GM19468 (cell line): Measurements from ENCODE around the gene DDC.
"Not testable (repeated sequence)": the region's sequence is repeated elsewhere in the genome, so short reads cannot be mapped to it uniquely, and the experiment has no call there.

Experiments used
- ATAC-seq: cut with Tn5 transposase; IDR thresholded peaks from one replicate; pipeline ENCODE4 v1.9.1; 2021; ENCODE audit warnings: mild to moderate bottlenecking, moderate library complexity, moderate number of reproducible peaks; ENCODE audit not compliant: unreplicated experiment; ENCODE audit errors: extremely low read depth

DDC gene

DNA sequence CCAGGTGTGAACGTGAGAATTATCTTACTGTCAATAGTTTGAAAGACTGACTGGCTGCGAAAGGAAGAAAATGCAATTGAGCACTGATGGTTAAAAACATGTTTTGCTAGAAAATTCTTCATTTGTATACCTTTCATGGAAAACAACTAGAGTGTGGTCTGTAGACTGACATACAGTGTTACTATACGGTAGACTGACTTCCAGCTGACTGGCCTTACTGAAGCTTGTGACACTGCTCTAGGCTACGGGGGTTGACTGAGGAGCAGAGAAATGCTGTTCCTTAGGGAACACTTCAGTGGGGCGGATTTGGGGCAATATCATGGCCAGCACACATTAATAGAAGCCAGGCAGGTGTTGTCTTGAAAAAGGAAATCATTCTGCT lies 25.9 kb upstream of the DDC start:
- no peak for ATAC-seq

DNA sequence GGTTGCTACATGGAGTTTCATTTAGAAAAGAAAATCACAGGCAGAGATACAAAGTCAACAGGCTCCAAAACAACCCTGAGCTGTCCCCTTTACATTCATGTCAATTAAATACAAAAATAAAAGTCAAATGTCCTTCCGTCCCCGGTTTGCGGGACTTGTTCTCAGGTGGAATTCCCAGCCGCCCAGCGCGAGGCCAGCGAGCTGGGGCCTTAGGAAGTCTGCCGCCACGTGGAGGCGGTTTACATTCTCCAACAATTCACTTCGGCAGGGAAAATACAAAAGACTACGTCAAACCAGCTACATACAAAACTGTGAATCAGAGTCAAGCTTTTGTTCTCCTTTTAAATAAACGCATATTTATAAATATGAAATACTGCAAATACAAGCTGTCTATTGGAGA lies 25.3 kb upstream of the DDC start:
- ATAC-seq, result no peak

DNA sequence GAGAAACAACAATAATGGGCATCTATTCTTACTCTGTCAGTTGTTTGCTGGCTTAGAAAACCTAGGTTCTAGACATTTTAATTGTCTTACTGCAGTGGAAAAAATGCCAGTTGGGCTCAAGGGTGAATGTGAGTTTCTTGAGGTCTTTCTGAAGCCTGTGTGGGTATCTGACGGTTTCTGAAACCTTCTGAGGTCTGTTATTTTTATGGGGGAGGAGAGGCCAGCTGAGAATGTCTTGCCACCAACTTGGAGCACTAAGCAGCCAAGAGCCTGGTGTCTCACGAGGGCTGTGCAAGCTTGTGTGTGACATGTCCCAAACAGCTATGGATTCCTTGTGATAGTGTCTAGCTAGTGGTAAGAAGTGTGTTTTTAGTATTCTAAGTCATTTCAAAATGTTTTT lies 24.2 kb upstream of the DDC start:
- no peak for ATAC-seq

DNA sequence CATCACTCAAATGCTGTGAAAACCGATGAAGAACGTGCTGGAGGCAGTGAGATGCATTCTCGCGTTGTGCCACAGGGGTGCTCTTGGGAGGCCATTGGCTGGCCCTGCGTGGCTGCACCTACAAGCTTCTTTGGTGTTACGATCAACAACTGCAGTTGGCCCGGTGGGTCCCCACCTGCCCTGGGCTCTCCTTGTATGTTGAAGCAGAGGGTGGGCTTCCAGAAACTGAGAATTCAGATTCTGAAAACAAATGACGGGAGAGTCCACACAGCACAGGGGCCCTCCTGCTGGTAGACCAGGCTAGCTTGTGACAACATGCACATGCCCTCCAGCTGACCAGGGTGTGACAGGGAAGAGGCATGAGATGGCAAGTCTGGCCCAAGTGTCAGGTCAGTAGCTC lies 23.7 kb upstream of the DDC start:
- ATAC-seq, result no peak

DNA sequence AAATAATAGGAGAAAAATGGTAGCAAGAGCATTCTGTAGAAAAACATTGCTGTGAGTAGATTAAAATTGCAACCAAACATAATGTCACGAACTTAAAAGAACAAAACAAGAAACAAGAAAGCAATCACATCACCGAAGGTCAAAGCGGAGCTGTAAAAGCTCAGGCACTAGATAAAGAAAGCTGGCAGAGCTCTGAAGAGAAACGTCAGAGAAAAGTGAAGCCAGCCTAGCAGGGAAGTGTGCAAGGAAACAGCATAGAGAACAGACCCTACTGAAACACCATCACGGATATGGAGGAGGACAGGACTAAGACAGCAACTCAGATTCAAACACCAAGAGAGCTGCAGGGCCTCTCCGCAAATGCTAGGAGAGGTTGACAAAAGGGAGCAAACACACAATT lies 22.5 kb upstream of the DDC start:
- ATAC-seq, result no peak

DNA sequence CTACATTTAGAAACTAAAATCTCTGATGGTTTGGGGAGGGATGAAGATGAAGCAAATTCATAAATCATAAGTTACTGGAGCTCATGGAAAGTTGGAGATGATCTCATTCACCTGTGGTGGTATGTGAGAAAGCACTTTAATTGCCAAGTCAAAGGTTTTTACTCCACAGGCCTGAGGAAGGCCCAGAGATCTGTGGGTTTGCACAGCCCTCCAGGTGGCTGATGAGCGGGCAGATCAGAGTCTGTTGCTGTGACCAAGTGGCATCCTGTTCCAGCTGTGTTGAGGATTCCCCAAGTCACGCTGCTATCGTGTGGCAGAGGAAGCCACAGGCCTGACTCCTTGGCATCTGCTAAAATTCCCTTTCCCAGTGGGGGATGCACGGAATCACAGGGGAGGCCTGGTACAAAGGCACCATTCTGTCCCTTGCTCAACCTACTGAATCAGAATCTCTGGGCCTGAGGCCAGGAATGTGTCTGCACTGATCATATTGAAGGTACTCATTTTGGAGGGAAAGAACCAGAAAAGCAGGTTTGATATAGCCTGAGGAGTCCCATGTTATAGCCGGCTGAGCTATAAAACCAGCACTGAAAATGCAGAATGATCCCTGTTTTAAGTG lies 19.7 kb upstream of the DDC start:
- no peak for ATAC-seq

DNA sequence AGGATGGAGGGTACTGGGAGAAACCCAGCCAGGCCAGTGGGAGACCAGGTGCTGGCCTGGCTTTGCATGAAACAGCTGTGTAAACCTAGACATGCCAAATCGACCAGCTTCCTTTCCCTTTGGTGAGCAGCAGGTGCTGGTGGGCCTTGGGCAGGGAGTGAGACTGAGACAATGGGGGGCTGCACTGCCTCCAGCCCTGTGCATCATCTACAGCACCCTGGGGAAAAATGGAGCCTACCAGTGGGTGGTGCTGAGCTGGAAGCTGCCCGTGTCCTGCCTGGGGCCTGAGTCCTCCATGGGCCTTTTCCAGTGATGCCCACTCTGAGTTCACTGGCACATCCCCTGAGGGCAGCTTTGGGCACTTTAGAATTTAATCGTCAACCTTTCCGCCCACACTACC lies 19.2 kb upstream of the DDC start:
- ATAC-seq, result no peak

DNA sequence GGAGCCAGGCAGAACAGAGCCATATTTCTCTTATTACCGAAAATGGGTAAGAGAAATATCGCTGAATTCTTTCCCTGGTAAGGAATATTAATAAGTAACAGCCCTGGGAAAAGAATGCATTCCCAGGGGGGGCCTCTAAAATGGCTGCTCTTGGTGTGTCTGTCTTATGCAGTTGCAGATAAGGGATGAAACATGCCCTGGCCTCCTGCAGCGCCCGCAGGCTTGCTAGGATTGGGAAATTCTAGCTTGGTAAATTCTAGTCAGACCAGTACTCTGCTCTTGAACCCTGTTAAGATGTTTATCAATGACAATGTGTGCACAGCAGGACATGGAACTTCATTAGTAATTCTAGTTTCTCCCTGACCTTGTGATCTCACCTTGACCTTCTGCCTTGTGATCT lies 18.1 kb upstream of the DDC start:
- not testable (repeated sequence) for ATAC-seq

DNA sequence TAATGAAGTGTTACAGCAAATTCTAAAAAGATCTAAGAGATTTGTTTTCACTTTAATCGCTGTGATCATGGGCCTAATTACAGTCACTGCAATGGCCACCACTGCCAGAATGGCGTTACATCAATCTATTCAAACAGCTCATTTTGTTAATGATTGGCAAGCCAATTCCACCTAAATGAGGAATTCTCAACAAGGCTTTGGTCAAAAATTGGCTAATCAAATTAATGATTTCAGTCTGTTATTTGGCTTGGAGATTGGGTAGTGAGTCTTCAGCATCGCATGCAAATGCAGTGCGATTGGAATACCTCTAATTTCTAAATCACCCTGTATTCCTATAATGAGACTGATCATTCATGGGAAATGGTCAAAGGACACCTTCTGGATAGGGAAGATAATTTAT lies 17.1 kb upstream of the DDC start:
- not testable (repeated sequence) for ATAC-seq

DNA sequence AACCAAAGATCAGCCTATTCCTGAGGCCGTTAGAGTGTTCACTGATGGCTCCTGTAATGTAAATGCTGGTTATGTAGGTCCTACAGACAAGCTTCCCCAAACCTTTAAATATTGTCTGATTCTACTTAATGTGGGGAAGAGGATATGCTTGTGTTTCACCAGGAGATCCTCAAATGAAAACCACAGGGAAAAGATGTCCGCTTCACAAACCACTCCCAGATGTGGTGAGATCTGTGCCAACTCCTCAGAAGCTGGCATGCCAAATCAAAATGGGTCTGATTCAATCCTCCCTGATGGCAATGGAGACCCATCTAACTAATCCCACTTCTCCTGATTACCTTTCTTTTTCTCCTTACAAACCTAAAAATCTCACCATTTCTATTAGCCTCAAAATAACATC lies 15.5 kb upstream of the DDC start:
- not testable (repeated sequence) for ATAC-seq

DNA sequence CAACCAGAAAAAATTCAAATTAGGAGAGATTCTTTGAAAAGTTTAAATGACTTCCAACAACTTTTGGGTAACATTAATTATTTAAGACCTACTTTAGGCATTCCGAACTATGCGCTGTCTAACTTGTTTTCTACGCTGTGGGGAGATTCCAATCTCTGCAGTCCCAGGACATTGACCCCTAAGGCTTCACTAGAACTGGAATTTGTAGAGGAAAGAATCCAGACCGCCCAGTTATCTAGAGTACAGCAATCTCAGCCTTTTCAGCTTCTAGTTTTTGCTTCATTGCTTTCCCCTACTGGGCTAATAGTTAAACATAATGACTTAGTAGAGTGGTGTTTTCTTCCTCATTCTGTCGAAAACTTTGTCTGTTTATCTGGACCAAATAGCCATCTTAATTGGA lies 14.9 kb upstream of the DDC start:
- ATAC-seq, result no peak

DNA sequence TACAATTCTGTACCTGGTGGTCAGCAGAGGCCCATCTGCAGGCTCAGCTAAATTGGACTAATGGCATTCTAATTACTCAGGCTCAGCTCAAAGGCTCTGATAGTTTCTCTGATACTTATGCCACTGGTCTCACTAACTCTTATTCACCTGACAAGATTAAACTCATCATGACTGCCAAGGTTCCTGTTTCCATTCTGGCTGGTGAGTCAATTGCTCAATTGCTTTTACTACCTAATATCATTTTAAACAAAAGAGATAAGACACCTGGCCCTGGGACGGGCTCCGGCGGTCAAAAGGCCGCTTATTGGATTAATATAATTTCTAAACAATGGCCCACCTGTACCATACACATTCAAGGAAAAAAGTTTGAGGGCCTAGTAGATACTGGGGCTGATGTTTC lies 12.9 kb upstream of the DDC start:
- ATAC-seq, result not testable (repeated sequence)

DNA sequence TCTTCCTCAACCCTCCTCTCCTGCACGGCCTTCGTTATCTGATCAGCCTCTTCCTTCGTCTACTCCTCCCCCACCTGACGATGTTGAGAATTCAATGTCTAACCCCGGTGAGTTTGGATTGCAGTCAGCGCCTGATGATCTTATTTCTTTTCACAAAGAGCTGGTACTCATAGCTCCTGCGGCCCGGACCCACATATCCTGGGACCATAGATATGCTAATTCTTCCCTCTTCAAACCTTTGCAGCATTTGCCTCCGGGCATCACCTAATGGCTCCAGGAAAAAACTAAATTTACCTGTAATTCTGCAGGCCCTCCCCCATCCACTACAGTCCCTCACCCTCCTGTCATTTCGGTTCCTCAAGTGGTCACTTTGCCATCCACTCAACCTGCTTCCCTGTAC lies 12.4 kb upstream of the DDC start:
- ATAC-seq, result no peak

DNA sequence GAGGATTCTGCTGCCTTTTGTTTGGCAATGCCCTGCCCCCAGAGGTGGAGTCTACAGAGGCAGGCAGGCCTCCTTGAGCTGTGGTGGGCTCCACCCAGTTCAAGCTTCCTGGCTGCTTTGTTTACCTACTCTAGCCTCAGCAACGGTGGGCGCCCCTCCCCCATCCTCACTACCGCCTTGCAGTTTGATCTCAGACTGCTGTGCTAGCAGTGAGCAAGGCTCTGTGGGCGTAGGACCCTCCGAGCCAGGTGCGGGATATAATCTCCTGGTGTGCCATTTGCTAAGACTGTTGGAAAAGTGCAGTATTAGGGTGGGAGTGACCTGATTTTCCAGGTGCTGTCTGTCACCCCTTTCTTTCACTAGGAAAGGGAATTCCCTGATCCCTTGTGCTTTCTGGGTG lies 11.2 kb upstream of the DDC start:
- not testable (repeated sequence) for ATAC-seq

DNA sequence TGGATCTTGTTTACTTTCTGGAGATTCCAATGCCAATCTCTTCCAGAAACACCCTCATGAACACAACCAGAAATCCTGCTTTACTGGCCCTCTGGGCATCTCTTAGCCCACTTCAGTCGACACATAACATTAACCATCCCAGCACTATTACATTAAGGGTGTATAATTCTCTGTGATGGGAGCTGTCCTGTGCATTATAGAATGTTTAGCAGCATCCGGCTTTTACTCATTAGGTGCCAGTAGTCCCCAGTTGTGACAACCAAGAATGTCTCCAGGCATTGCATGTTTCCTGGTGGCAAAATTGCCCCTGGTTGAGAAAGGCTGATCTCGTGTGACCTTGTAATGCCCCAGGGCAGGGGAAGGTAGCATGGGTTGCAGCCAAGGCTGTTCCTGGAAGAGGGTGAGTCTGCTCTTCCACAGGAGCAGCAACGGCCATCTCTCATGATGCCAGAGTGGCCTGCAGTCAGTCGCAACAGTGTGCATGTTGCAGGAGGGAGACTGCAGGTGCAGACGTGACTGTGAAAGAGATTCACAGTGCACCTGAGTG lies 2.6 kb upstream of the DDC start:
- ATAC-seq, result no peak

DNA sequence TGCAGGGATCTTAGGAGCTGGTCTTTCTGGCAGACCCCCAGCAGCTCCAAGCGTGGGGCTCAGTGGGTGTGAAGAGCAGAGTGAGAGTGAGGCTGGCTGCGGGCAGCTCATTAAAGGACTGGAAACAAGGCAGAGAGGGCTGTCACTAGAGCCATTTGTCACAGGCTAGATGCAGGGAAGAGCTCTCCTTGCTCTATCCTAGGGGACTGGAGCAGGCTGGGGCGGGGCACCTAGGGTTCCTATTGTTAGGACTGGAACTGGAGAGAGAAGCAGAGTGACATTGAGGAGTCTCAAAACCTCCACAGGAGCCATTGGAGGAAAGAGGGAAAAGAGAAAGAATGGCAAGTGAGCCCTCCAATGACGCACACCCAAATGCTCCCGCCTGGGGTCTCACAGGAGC lies 772 bp upstream of the DDC start:
- ATAC-seq, result no peak

DNA sequence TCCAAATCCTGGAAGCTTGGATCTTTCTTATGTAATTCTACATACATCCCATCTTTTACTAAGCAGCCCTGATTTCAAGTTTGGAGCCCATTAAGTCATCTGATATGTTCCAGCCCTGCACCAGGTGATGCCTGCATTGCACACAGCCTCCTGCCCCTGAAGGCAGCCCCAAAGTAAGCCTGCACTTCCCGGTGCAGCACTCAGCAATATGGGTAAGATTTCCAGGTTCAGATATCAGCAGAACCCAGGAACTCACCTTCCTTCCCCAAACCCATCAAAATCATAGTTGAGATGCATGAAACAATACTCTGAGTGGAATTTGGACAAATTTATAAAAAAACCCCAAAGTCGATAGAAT lies 333 bp upstream of the DDC start:
- no peak for ATAC-seq

DNA sequence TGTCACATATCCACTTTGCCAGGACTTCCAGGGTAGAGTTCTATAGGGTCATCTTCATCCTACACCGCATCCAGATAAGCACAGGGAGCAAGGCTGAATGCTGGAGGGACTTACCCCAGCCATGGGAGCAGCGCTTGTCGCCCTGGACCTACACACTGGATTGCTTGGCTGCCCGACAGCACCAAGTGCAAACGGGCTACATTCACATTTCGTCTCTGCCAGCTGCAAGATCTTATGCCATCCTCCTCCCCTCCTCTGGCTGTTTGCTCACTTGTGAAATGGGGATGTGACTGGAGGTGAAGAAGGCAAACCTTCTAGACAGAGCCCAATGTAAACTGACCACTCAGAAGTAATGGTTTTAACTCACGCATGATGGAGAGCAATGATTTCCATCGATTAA lies 1.0 kb downstream of the DDC start:
- no peak for ATAC-seq

DNA sequence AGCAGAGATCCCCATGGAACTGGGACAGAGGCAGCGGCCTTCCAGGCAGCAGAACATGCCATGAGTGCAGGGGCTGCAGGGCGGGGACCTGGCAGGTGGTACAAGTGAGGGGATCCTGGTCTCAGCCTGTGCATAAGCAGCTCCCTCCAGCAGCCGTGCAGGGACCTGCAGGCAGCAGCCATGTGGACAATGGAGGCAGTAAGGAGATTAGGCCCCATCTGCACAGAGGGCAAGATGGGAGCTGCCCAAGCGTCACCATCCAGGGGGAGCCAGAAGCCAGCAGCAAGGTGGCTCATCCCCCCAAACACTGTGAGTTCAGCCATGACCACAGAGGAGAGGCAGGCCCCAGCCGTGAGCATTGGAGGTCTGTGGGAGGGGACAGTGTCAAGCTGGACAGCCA lies 3.1 kb downstream of the DDC start:
- ATAC-seq, result no peak

DNA sequence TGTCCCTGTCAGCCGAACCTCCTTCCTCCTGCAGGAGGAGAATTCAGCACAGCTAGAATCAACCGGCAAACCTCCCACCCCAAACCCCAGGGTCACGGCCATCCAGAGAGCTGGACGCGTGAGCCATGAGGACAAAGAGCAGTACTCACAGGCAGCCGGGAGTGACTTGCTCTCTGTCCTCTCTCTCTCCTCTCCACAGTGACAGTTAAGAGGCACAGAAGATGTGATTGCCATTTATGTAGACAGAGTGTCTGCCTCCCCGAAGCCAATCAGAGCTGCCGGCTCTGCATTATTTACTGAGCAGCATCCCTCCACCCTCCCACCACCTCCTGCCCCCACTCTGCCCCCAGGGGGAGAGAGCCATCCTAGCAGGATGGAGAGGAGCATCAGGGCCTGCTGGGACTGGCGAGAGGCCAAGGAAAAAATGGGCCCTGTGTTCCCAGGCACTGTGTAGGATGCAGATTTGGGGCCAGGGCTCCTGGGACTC lies 4.3 kb downstream of the DDC start:
- ATAC-seq, result no peak

DNA sequence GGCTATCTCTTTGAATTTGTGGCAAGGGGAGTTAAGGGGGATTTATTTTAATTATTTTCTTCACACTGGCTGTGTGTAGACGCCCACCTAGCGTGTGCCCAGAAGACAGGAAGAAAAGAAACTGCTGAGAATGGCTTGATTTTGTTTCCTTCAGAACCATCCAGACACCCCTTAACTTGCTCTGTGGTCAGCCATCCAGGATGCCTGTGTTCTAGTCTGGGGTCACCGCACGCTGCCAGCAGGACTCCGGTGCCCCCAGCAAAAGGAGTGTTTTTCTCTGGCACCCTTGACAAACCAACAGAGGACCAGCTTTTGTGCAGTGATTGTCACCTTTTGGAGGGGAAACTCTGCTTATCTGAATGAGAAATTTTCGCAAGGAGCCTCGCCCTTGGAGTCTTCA lies 5.3 kb downstream of the DDC start:
- ATAC-seq, result no peak

DNA sequence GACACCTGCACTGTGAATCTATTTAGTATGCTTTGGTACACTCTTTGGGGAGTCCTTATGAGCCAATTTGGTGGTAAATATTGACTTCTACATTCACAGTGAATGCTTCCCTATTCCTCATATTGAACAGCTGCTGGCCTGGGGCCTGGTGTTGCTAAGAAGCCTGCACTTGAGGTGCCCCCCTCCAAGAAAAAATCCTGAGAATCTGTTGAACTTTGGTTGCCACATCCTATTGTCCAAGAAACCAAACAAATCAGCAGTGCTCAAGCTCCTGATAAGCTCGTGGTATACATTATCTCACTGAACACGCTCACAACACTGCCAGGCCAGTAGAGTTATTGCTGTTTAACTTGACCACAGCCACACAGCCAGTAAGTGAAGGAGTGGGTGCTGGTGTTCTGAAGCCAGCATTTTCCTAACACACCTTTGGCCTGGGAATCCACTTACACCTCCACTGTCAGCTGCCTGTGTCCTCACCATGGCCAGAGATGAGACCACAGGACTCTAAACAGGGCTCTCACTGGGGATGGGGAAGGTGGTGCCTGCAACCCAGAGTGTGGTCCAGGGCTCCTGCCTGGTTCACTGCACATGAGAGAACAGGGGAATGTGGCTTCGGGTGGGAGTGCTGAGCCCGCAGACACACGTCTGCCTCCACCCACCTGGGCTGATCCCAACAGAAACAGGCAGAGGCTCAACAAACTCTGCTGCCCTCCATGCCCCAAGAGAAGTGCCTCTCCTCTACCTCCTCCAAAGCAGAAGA lies 6.7 kb downstream of the DDC start:
- ATAC-seq, result no peak
